ENCODE results near the gene TWIST2.

- TF ChIP-seq NR2C2 (CRISPR knock-in tag; IDR thresholded peaks at IDR 0.05), result no peak
- no peak for TF ChIP-seq NR2C2 (tag; IDR thresholded peaks at IDR 0.05)
- TF ChIP-seq CTCF (IDR thresholded peaks at IDR 0.05 in 2 of 3, conservative IDR thresholded peaks at IDR 0.05 in 1 of 3; ENCODE audit: insufficient read depth in 2 of 3, low read depth in 1 of 3, low read length in 3 of 3), result no peak
- TF ChIP-seq PHF21A (IDR thresholded peaks at IDR 0.05; ENCODE audit: borderline replicate concordance, low read depth), result no peak
- no peak for TF ChIP-seq NFXL1 (CRISPR knock-in tag; IDR thresholded peaks at IDR 0.05)
- TF ChIP-seq JUND (IDR thresholded peaks at IDR 0.05; ENCODE audit: borderline replicate concordance, low read depth, low read length), result no peak
- TF ChIP-seq JUND (tag; IDR thresholded peaks at IDR 0.05; ENCODE audit: borderline replicate concordance, low read depth, low read length), result no peak
- no peak for TF ChIP-seq ZKSCAN8 (CRISPR knock-in tag; IDR thresholded peaks at IDR 0.05)
- TF ChIP-seq NFIC (IDR thresholded peaks at IDR 0.05), result no peak
- no peak for TF ChIP-seq GABPA (tag; conservative IDR thresholded peaks at IDR 0.05; ENCODE audit: low read depth)
- no peak for TF ChIP-seq MAX (CRISPR knock-in tag; IDR thresholded peaks at IDR 0.05)
- no peak for TF ChIP-seq IFI16 (CRISPR knock-in tag; IDR thresholded peaks at IDR 0.05)
- no peak for TF ChIP-seq POLR2A (conservative IDR thresholded peaks at IDR 0.05)
- no peak for TF ChIP-seq KLF6 (CRISPR knock-in tag; IDR thresholded peaks at IDR 0.05; ENCODE audit: borderline replicate concordance)
- no peak for TF ChIP-seq BRD4 (IDR thresholded peaks at IDR 0.05)
- no peak for TF ChIP-seq ZFP36 (IDR thresholded peaks at IDR 0.05; ENCODE audit: low read depth, low read length, partially characterized antibody)
Measured at GRCh38 chr2:238943338-238944067, 95.6 kb downstream of the TWIST2 start.

Measured in K562 (cell line).